Neuronal stem cell (in vitro differentiated cells): Measurements from ENCODE around the gene KCNN3.

ENCODE experiments used
- DNase-seq: peaks from one replicate; pipeline ENCODE4 v3.0.0-alpha.2; 2013; ENCODE audit warnings: low spot score
- H2AFZ ChIP-seq: one replicate; pipeline ENCODE4 v1.6.1; 2013; ENCODE audit warnings: mild to moderate bottlenecking, low read length, inconsistent platforms
- H2AK5ac ChIP-seq: 2 replicates; pipeline ENCODE4 v1.6.1; 2013; ENCODE audit warnings: low read depth, mild to moderate bottlenecking, inconsistent platforms, low read length, moderate library complexity, mixed read lengths
- H2BK120ac ChIP-seq: 2 replicates; pipeline ENCODE4 v1.6.1; 2013; ENCODE audit warnings: low read depth, mild to moderate bottlenecking, inconsistent platforms, low read length, moderate library complexity, mixed read lengths
- H2BK12ac ChIP-seq: one replicate; pipeline ENCODE4 v1.6.1; 2013; ENCODE audit warnings: low read length, inconsistent platforms
- H2BK15ac ChIP-seq: 2 replicates; pipeline ENCODE4 v1.6.1; 2013; ENCODE audit warnings: mild to moderate bottlenecking, low read length, inconsistent platforms, mixed read lengths
- H2BK5ac ChIP-seq: one replicate; pipeline ENCODE4 v1.6.1; 2013; ENCODE audit warnings: inconsistent platforms, mild to moderate bottlenecking, low read length, moderate library complexity
- H3K14ac ChIP-seq: one replicate; pipeline ENCODE4 v1.6.1; 2013; ENCODE audit warnings: low read length, inconsistent platforms
- H3K18ac ChIP-seq: 2 replicates; pipeline ENCODE4 v1.6.1; 2013; ENCODE audit warnings: low read length, inconsistent platforms
- H3K23ac ChIP-seq: 2 replicates; pipeline ENCODE4 v1.6.1; 2013; ENCODE audit warnings: low read depth, mild to moderate bottlenecking, mixed read lengths, low read length, inconsistent platforms; ENCODE audit not compliant: poor library complexity
- H3K27ac ChIP-seq: replicated peaks from 3 replicates; pipeline ENCODE4 v1.5.1; 2013; ENCODE audit warnings: low read length, inconsistent platforms
- H3K27me3 ChIP-seq, 3 experiments: 2 replicates each; pipeline ENCODE4 v1.6.1; 2013; ENCODE audit warnings: low read length in 3 of 3, mild to moderate bottlenecking in 2 of 3, inconsistent platforms in 1 of 3, low read depth in 1 of 3, mixed read lengths in 1 of 3, moderate library complexity in 1 of 3; ENCODE audit not compliant: control insufficient read depth in 3 of 3, insufficient read depth in 3 of 3
- H3K36me3 ChIP-seq, 2 donors: replicated peaks in 1 of 2; 2 replicates each; pipeline ENCODE4 v1.6.1; 2013; ENCODE audit warnings: low read length in 2 of 2; ENCODE audit not compliant: control insufficient read depth in 2 of 2, insufficient read depth in 2 of 2
- H3K4ac ChIP-seq: 2 replicates; pipeline ENCODE4 v1.6.1; 2013; ENCODE audit warnings: inconsistent platforms, mild to moderate bottlenecking, low read length, moderate library complexity
- H3K4me1 ChIP-seq, 2 donors: 1 replicate in 1 of 2; 2 replicates in 1 of 2; pipeline ENCODE4 v1.6.1; 2013; ENCODE audit warnings: low read length in 2 of 2, low read depth in 1 of 2; ENCODE audit not compliant: control insufficient read depth in 2 of 2, insufficient read depth in 1 of 2
- H3K4me2 ChIP-seq: one replicate; pipeline ENCODE4 v1.6.1; 2013; ENCODE audit warnings: mild to moderate bottlenecking, low read length, inconsistent platforms; ENCODE audit not compliant: insufficient read depth, poor library complexity, severe bottlenecking
- H3K4me3 ChIP-seq, 2 donors: 2 replicates each; pipeline ENCODE4 v1.5.1; 2013; ENCODE audit warnings: low read length in 2 of 2, mild to moderate bottlenecking in 2 of 2, inconsistent platforms in 1 of 2, moderate library complexity in 1 of 2
- H3K79me1 ChIP-seq: one replicate; pipeline ENCODE4 v1.6.1; 2013; ENCODE audit warnings: low read depth, mild to moderate bottlenecking, inconsistent platforms, low read length, moderate library complexity
- H3K9ac ChIP-seq: one replicate; pipeline ENCODE4 v1.6.1; 2013; ENCODE audit warnings: mild to moderate bottlenecking, low read depth, low read length, inconsistent platforms; ENCODE audit not compliant: poor library complexity
- H3K9me3 ChIP-seq, 2 donors: replicated peaks in 1 of 2; 2 replicates each; pipeline versions ENCODE3 to v1.6.1; 2013; ENCODE audit warnings: low read length in 2 of 2, mild to moderate bottlenecking in 2 of 2, inconsistent platforms in 1 of 2, low read depth in 1 of 2, mixed read lengths in 1 of 2, moderate library complexity in 1 of 2; ENCODE audit not compliant: control insufficient read depth in 2 of 2, insufficient read depth in 1 of 2
- H4K8ac ChIP-seq: one replicate; pipeline ENCODE4 v1.6.1; 2013; ENCODE audit warnings: low read depth, mild to moderate bottlenecking, inconsistent platforms, low read length, moderate library complexity
- H4K91ac ChIP-seq: one replicate; pipeline ENCODE4 v1.6.1; 2013; ENCODE audit warnings: low read length, low read depth, mild to moderate bottlenecking, inconsistent platforms; ENCODE audit not compliant: poor library complexity
- WGBS, 2 donors: extraction: QIAGEN DNeasy Blood & Tissue Kit; methylation state at CpG; one replicate each; pipeline ENCODE4 v1.1.7; 2013; ENCODE audit warnings: missing lambda C conversion rate in 2 of 2, mixed read lengths in 1 of 2; ENCODE audit not compliant: insufficient read length in 2 of 2, insufficient replicate concordance in 1 of 2; ENCODE audit errors: extremely low coverage in 2 of 2; 5-methylcytosine and 5-hydroxymethylcytosine counted together

Gene KCNN3

DNA sequence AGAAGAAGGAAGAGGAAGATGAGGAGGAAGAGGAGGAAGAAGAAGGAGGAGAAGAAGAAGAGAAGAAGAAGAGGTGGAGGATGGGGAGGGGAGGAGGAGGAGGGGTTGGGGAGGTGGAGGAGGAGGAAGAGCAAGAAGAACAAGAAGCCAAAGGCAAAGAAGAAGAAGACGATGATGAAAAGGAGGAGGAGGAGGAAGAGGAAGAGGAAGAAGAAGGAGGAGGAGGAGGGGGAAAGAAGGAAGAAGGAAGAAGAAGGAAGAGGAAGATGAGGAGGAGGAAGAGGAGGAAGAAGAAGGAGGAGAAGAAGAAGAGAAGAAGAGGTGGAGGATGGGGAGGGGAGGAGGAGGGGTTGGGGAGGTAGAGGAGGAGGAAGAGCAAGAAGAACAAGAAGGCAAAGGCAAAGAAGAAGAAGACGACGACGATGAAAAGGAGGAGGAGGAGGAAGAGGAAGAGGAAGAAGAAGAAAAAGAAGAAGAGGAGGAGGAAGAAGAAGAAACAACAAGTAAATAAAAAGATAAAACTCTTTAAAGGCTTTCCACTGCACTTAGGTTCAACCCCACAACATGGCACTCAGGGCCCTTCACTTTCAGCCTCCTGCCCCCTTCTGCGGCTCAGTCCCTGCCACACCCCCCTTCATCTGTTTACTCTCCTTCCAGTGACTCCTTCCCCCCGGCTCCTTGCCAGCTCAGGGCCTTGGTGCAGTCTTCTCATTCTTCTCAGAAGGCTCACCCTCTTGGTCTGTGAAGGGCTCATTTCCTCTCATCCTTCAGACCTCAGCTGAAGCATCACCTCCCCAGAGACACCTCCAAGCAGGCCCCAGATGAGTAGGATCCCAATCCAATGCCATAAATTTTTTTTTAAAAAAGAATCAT, 114.0 kb downstream of the KCNN3 start:
- H3K23ac ChIP-seq, result no peak overlapping the region
- DNase-seq, result no peak
- H2BK120ac ChIP-seq, result no peak overlapping the region
- H2BK12ac ChIP-seq, result no peak overlapping the region
- no peaks in the 10 kb centered on the region for H3K9me3 ChIP-seq
- no peak overlapping the region for H4K8ac ChIP-seq
- H2AFZ ChIP-seq, result no peak overlapping the region
- no peak overlapping the region for H3K9ac ChIP-seq
- H3K79me1 ChIP-seq, result no peaks in the 10 kb centered on the region
- H2BK15ac ChIP-seq, result no peak overlapping the region
- 100% methylated on average over 4 of the region's 6 CpGs; no CpG with 5 or more reads in 1 of the 2 donors for WGBS, 2 donors
- peaks cover 0 to 14% (median 5%) of the 10 kb centered on the region in 3 experiments for H3K27me3 ChIP-seq
- no peak overlapping the region for H3K4me3 ChIP-seq
- no peaks in the 10 kb centered on the region for H3K36me3 ChIP-seq
- H2BK5ac ChIP-seq, result no peak overlapping the region
- H3K4me1 ChIP-seq, result peaks cover 9 to 10% of the 10 kb centered on the region in 2 donors
- no peak overlapping the region for H3K27ac ChIP-seq
- no peak overlapping the region for H2AK5ac ChIP-seq
- H3K4ac ChIP-seq, result no peak overlapping the region
- no peak overlapping the region for H4K91ac ChIP-seq
- H3K18ac ChIP-seq, result no peak overlapping the region
- no peak overlapping the region for H3K14ac ChIP-seq
- H3K4me2 ChIP-seq, result no peak overlapping the region

DNA sequence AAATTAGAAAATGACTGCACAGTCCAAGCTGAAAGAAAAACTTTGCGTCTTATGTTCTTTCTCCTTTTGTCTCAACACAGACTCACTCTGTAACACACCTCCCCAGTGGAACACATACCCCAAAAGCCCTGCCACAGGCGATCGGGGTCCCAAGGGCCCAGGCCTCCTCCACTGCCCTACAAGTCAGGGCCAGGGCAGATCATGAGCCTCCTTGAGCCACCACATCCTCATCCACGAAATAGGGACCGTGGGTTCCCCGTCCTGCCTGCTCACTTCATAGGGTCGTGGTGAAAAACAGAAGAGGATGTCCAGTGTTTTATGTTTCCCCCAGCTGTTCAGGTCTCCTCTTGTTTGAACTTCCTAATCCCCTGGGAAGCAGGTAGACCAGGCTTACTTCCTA, 116.7 kb downstream of the KCNN3 start:
- Histone ChIP-seq H3K4me3 (no peak overlapping the region), H3K14ac (no peak overlapping the region), H2AFZ (no peak overlapping the region), H3K9me3 (no peaks in the 10 kb centered on the region), H3K4me1 (peaks cover 12 to 27% of the 10 kb centered on the region in 2 donors), H2BK12ac (no peak overlapping the region), H2BK5ac (no peak overlapping the region), H3K4me2 (no peak overlapping the region), H3K4ac (no peak overlapping the region), H2BK15ac (no peak overlapping the region), H3K9ac (no peak overlapping the region), H4K8ac (no peak overlapping the region), H2AK5ac (no peak overlapping the region), H3K36me3 (no peaks in the 10 kb centered on the region), H3K18ac (no peak overlapping the region), H3K27me3 (peaks cover 0 to 7% (median 0%) of the 10 kb centered on the region in 3 experiments), H3K79me1 (no peaks in the 10 kb centered on the region), H3K27ac (no peak overlapping the region), H4K91ac (no peak overlapping the region), H2BK120ac (no peak overlapping the region), H3K23ac (no peak overlapping the region)
- WGBS, 2 donors, result no CpG with 5 or more reads among the region's 7 CpGs
- no peak for DNase-seq

DNA sequence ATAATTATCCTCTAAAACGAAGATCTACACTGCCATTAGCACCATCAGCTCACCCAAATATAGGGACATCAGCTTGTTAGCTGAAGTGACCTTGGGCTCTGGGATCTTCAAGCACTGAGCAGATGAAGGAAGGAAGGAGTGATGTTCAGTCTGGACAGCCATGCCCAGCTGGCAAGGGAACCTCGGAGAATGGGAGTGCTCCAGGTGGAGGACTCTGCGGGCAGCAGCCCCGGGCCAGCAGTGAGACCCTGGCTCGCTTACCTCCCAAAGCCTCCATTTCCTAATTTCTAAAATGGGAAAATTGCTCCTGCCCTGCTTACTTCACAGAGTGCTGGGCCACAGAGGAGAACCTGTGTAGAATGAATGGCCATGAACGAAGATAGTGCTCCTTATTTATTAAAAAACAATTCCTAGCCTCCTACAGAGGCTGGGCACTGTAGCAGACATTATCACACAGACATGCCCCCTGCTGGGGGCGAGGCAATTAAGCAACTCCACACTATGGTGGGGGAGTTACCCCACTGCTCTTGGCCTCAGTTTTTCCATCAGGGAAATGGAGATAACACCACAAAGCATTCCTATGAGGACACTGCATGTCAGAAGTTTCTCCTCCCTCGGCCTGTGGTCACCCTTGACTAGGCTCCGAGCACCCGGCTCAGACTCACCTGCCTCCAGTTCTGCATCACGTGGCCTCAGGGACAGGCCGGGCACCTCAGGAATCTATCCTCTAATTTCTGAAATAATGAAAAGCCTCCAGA, 117.6 kb downstream of the KCNN3 start:
- H3K4ac ChIP-seq, result no peak overlapping the region
- H2BK15ac ChIP-seq, result no peak overlapping the region
- no CpG with 5 or more reads among the region's 12 CpGs for WGBS, 2 donors
- no peak overlapping the region for H3K4me3 ChIP-seq
- no peak overlapping the region for H3K9ac ChIP-seq
- no peak overlapping the region for H3K23ac ChIP-seq
- H4K91ac ChIP-seq, result no peak overlapping the region
- no peak overlapping the region for H2BK5ac ChIP-seq
- H4K8ac ChIP-seq, result no peak overlapping the region
- H3K27me3 ChIP-seq, result peaks cover 0 to 8% (median 0%) of the 10 kb centered on the region in 3 experiments
- no peak overlapping the region for H3K27ac ChIP-seq
- H2AFZ ChIP-seq, result no peak overlapping the region
- DNase-seq, result no peak
- H3K14ac ChIP-seq, result no peak overlapping the region
- H3K36me3 ChIP-seq, result no peaks in the 10 kb centered on the region
- H2BK120ac ChIP-seq, result no peak overlapping the region
- peaks cover 16 to 34% of the 10 kb centered on the region in 2 donors for H3K4me1 ChIP-seq
- no peak overlapping the region for H2BK12ac ChIP-seq
- no peaks in the 10 kb centered on the region for H3K79me1 ChIP-seq
- no peak overlapping the region for H3K4me2 ChIP-seq
- no peaks in the 10 kb centered on the region for H3K9me3 ChIP-seq
- H3K18ac ChIP-seq, result no peak overlapping the region
- no peak overlapping the region for H2AK5ac ChIP-seq

- Histone ChIP-seq H3K14ac (no peak overlapping the region), H2BK5ac (no peak overlapping the region), H3K9me3 (no peaks in the 10 kb centered on the region), H2AK5ac (no peak overlapping the region), H4K8ac (no peak overlapping the region), H3K9ac (no peak overlapping the region), H2BK12ac (no peak overlapping the region), H3K4ac (no peak overlapping the region), H3K23ac (no peak overlapping the region), H4K91ac (no peak overlapping the region), H3K4me1 (peaks cover 15 to 38% of the 10 kb centered on the region in 2 donors), H3K79me1 (no peaks in the 10 kb centered on the region), H2BK120ac (no peak overlapping the region), H2BK15ac (no peak overlapping the region), H2AFZ (peak overlapping the region; percentile 31), H3K4me2 (no peak overlapping the region), H3K27me3 (peaks cover 0 to 8% (median 0%) of the 10 kb centered on the region in 3 experiments), H3K36me3 (no peaks in the 10 kb centered on the region), H3K27ac (no peak overlapping the region), H3K18ac (no peak overlapping the region), H3K4me3 (no peak overlapping the region)
- no peak for DNase-seq
- WGBS, 2 donors, result no CpG with 5 or more reads among the region's 5 CpGs
Measured at GRCh38 chr1:154751690-154752089, 118.4 kb downstream of the KCNN3 start.
